ENCODE results near the gene ENHO.

The ENHO gene

GRCh38 chr9:34491596-34491995 is 31.2 kb downstream of the ENHO start:
- no peaks in the 10 kb centered on the region for H3F3A ChIP-seq (ENCODE audit: insufficient read depth, low read length)
- H3K9me3 ChIP-seq (ENCODE audit: low read length): no peaks in the 10 kb centered on the region

GRCh38 chr9:34490760-34491159 is 32.0 kb downstream of the ENHO start:
- Histone ChIP-seq H3K4me3 (ENCODE audit: low read depth, low read length, poor library complexity, severe bottlenecking) (no peak overlapping the region), H3K9me3 (ENCODE audit: low read length) (no peaks in the 10 kb centered on the region), H3K36me3 (ENCODE audit: insufficient read depth, low read length) (no peaks in the 10 kb centered on the region), H3K27ac (ENCODE audit: low read depth, low read length, poor library complexity, severe bottlenecking) (no peak overlapping the region), H3K79me2 (ENCODE audit: insufficient read depth, low read length) (no peaks in the 10 kb centered on the region), H4K20me1 (ENCODE audit: insufficient read depth, low read length) (no peaks in the 10 kb centered on the region), H3K4me2 (ENCODE audit: low read length) (no peak overlapping the region), H3K27me3 (ENCODE audit: insufficient read depth, low read length) (peaks cover 2% of the 10 kb centered on the region; the same call in 1 of the 2 replicates), H3F3A (ENCODE audit: insufficient read depth, low read length) (no peaks in the 10 kb centered on the region), H2AFZ (ENCODE audit: low read length) (no peak overlapping the region), H3K9ac (ENCODE audit: low read length) (no peak overlapping the region), H3K9me2 (ENCODE audit: low read depth, low read length) (no peaks in the 10 kb centered on the region), H3K4me1 (ENCODE audit: insufficient read depth, low read length, severe bottlenecking) (no peaks in the 10 kb centered on the region)
- no peak for TF ChIP-seq EZH2 (IDR thresholded peaks at IDR 0.05; ENCODE audit: borderline replicate concordance, low read length)
- no peak for TF ChIP-seq CTCF (IDR thresholded peaks at IDR 0.05; ENCODE audit: low read length)

More at GRCh38 chr9:34491596-34491995, 31.2 kb downstream of the ENHO start:
- no peaks in the 10 kb centered on the region for H3K36me3 ChIP-seq (ENCODE audit: insufficient read depth, low read length)
- no peaks in the 10 kb centered on the region for H3K9me2 ChIP-seq (ENCODE audit: low read depth, low read length)
- no peak for TF ChIP-seq CTCF (IDR thresholded peaks at IDR 0.05; ENCODE audit: low read length)
- TF ChIP-seq EZH2 (IDR thresholded peaks at IDR 0.05; ENCODE audit: borderline replicate concordance, low read length): no peak
- no peak overlapping the region for H3K27ac ChIP-seq (ENCODE audit: low read depth, low read length, poor library complexity, severe bottlenecking)
- H3K79me2 ChIP-seq (ENCODE audit: insufficient read depth, low read length): no peaks in the 10 kb centered on the region
- H3K4me3 ChIP-seq (ENCODE audit: low read depth, low read length, poor library complexity, severe bottlenecking): no peak overlapping the region
- H3K9ac ChIP-seq (ENCODE audit: low read length): no peak overlapping the region
- no peaks in the 10 kb centered on the region for H3K4me1 ChIP-seq (ENCODE audit: insufficient read depth, low read length, severe bottlenecking)
- H2AFZ ChIP-seq (ENCODE audit: low read length): no peak overlapping the region
- no peaks in the 10 kb centered on the region for H3K27me3 ChIP-seq (ENCODE audit: insufficient read depth, low read length)
- no peak overlapping the region for H3K4me2 ChIP-seq (ENCODE audit: low read length)
- H4K20me1 ChIP-seq (ENCODE audit: insufficient read depth, low read length): no peaks in the 10 kb centered on the region

GRCh38 chr9:34490360-34490759 is 32.4 kb downstream of the ENHO start:
- Histone ChIP-seq H3K4me1 (ENCODE audit: insufficient read depth, low read length, severe bottlenecking) (no peaks in the 10 kb centered on the region), H3K4me3 (ENCODE audit: low read depth, low read length, poor library complexity, severe bottlenecking) (no peak overlapping the region), H3K79me2 (ENCODE audit: insufficient read depth, low read length) (no peaks in the 10 kb centered on the region), H3K36me3 (ENCODE audit: insufficient read depth, low read length) (no peaks in the 10 kb centered on the region), H3K4me2 (ENCODE audit: low read length) (no peak overlapping the region), H3K27me3 (ENCODE audit: insufficient read depth, low read length) (peaks cover 3% of the 10 kb centered on the region; the same call in 1 of the 2 replicates), H3K9ac (ENCODE audit: low read length) (no peak overlapping the region), H3F3A (ENCODE audit: insufficient read depth, low read length) (no peaks in the 10 kb centered on the region), H3K9me2 (ENCODE audit: low read depth, low read length) (no peaks in the 10 kb centered on the region), H2AFZ (ENCODE audit: low read length) (no peak overlapping the region), H4K20me1 (ENCODE audit: insufficient read depth, low read length) (no peaks in the 10 kb centered on the region), H3K9me3 (ENCODE audit: low read length) (no peaks in the 10 kb centered on the region), H3K27ac (ENCODE audit: low read depth, low read length, poor library complexity, severe bottlenecking) (no peak overlapping the region)
- TF ChIP-seq CTCF (IDR thresholded peaks at IDR 0.05; ENCODE audit: low read length) (no peak), EZH2 (IDR thresholded peaks at IDR 0.05; ENCODE audit: borderline replicate concordance, low read length) (no peak)
